AG04449 (cell line): ENCODE data around the gene FAM228A.

Experiments
- CTCF ChIA-PET: fragments of 350-600 bp; formaldehyde crosslinking; extraction: SDS; loops from one replicate; lab custom pipeline; 2021; ENCODE audit warnings: antibody characterized with exemption; lab: Yijun Ruan, JAX
- POLR2A ChIA-PET: fragments of 400-600, 350-600 bp; formaldehyde crosslinking; extraction: SDS; loops from one replicate; lab custom pipeline; 2020; ENCODE audit warnings: antibody characterized with exemption, inconsistent platforms; lab: Yijun Ruan, JAX
- DNase-seq: peaks from one replicate; pipeline ENCODE4 v3.0.0-alpha.2; 2010; ENCODE audit warnings: low read depth, low spot score
- H3K4me3 ChIP-seq: 2 replicates; pipeline ENCODE4 v1.5.1; 2011; ENCODE audit warnings: low read depth, mild to moderate bottlenecking, control low read depth, low read length
- CTCF ChIP-seq: IDR thresholded peaks from one replicate; pipeline ENCODE4 v1.5.1; 2011; ENCODE audit warnings: mild to moderate bottlenecking, moderate library complexity, low read length, control low read depth, inconsistent platforms; ENCODE audit not compliant: insufficient read depth; ENCODE audit errors: missing control alignments

The FAM228A gene

GRCh38 chr2:24208490-24208889 is 33.6 kb downstream of the FAM228A start:
- no peak overlapping the region for H3K4me3 ChIP-seq
- DNase-seq: no peak
- CTCF ChIA-PET: interaction anchor here (1.0 kb wide), 1 partner anchor 13 kb away, joined by 3 read pairs; no protein-coding TSS in a partner anchor
- no peak for TF ChIP-seq CTCF
- POLR2A ChIA-PET: no interaction called here

GRCh38 chr2:24209389-24210105 is 34.7 kb downstream of the FAM228A start:
- CTCF ChIA-PET: no interaction called here
- POLR2A ChIA-PET: no interaction called here
- no peak for TF ChIP-seq CTCF
- DNase-seq: no peak
- no peak overlapping the region for H3K4me3 ChIP-seq

GRCh38 chr2:24210106-24210455 is 35.2 kb downstream of the FAM228A start:
- no peak overlapping the region for H3K4me3 ChIP-seq
- ChIA-PET POLR2A (no interaction called here), CTCF (no interaction called here)
- TF ChIP-seq CTCF: no peak
- DNase-seq: no peak

- TF ChIP-seq CTCF: no peak
- CTCF ChIA-PET: no interaction called here
- DNase-seq: no peak
- POLR2A ChIA-PET: no interaction called here
- H3K4me3 ChIP-seq: no peak overlapping the region
These were observed 35.9 kb downstream of the FAM228A start for GRCh38 chr2:24210723-24211122.

- no peak for DNase-seq
- POLR2A ChIA-PET: no interaction called here
- TF ChIP-seq CTCF: no peak
- no peak overlapping the region for H3K4me3 ChIP-seq
- CTCF ChIA-PET: interaction anchor here (1.4 kb wide), 1 partner anchor 171 kb away, joined by 3 read pairs; no protein-coding TSS in a partner anchor
These were observed 36.6 kb downstream of the FAM228A start for GRCh38 chr2:24211408-24211807.

- H3K4me3 ChIP-seq: no peak overlapping the region
- TF ChIP-seq CTCF: no peak
- ChIA-PET CTCF (no interaction called here), POLR2A (no interaction called here)
- DNase-seq: no peak
These were observed 40.0 kb downstream of the FAM228A start for GRCh38 chr2:24214880-24215279.
